Liver (tissue), 9 donors: ENCODE data around the gene ODF2. TPM values are rescaled to one million over a fixed set of nuclear protein-coding genes. Genes with fewer than 3 reads are reported as not detected.
A peak's percentile ranks its signal among the peaks of the same experiment; 100 is the strongest.

Experiments
- DNase-seq: peaks from one replicate; pipeline ENCODE4 v3.0.0-alpha.2; 2017; ENCODE audit warnings: low spot score
- H3K27ac ChIP-seq, 2 donors: one replicate each; pipeline ENCODE4 v1.7.0; 2013; ENCODE audit warnings: inconsistent platforms in 2 of 2, low read length in 2 of 2, control low read depth in 1 of 2, low read depth in 1 of 2, mild to moderate bottlenecking in 1 of 2
- H3K27me3 ChIP-seq, 4 donors: one replicate each; pipeline versions ENCODE4 v1.6.1 to v1.7.0; 2013; ENCODE audit warnings: low read length in 3 of 4, inconsistent platforms in 1 of 4, mild to moderate bottlenecking in 1 of 4, moderate library complexity in 1 of 4; ENCODE audit not compliant: control insufficient read depth in 4 of 4, insufficient read depth in 4 of 4
- H3K36me3 ChIP-seq, 4 donors: one replicate each; pipeline versions ENCODE4 v1.6.1 to v1.7.0; 2013; ENCODE audit warnings: low read length in 3 of 4, mild to moderate bottlenecking in 3 of 4, low read depth in 1 of 4, moderate library complexity in 1 of 4; ENCODE audit not compliant: control insufficient read depth in 4 of 4, insufficient read depth in 3 of 4
- H3K4me1 ChIP-seq, 4 donors: one replicate each; pipeline versions ENCODE4 v1.6.1 to v1.7.0; 2013; ENCODE audit warnings: low read length in 3 of 4, mild to moderate bottlenecking in 3 of 4, moderate library complexity in 1 of 4; ENCODE audit not compliant: control insufficient read depth in 4 of 4, insufficient read depth in 4 of 4
- H3K4me3 ChIP-seq, 3 donors: one replicate each; pipeline versions ENCODE4 v1.6.1 to v1.7.0; 2013; ENCODE audit warnings: low read length in 3 of 3, control low read depth in 1 of 3, low read depth in 1 of 3, mild to moderate bottlenecking in 1 of 3
- H3K9ac ChIP-seq, 2 donors: one replicate each; pipeline ENCODE4 v1.7.0; 2013; ENCODE audit warnings: low read length in 2 of 2, mild to moderate bottlenecking in 2 of 2, moderate library complexity in 2 of 2, control low read depth in 1 of 2, low read depth in 1 of 2
- H3K9me3 ChIP-seq, 4 donors: one replicate each; pipeline versions ENCODE4 v1.6.1 to v1.7.0; 2013; ENCODE audit warnings: low read length in 3 of 4; ENCODE audit not compliant: control insufficient read depth in 4 of 4
- EGR1 ChIP-seq, 2 donors: IDR thresholded peaks; 2 replicates each; pipeline ENCODE4 v1.6.1; 2016 to 2018; ENCODE audit warnings: antibody characterized with exemption in 2 of 2, low read depth in 2 of 2
- FOXA1 ChIP-seq: IDR thresholded peaks from 2 replicates; pipeline ENCODE4 v1.6.1; 2016; ENCODE audit warnings: antibody characterized with exemption
- FOXA2 ChIP-seq: IDR thresholded peaks from 2 replicates; pipeline ENCODE4 v1.6.1; 2016; ENCODE audit warnings: antibody characterized with exemption
- GABPA ChIP-seq, 2 donors: IDR thresholded peaks in 1 of 2; conservative IDR thresholded peaks in 1 of 2; 2 replicates each; pipeline ENCODE4 v1.6.1; 2016; ENCODE audit warnings: antibody characterized with exemption in 2 of 2, mild to moderate bottlenecking in 1 of 2, moderate library complexity in 1 of 2
- HNF4A ChIP-seq, 2 donors: conservative IDR thresholded peaks; 2 replicates each; pipeline ENCODE4 v1.6.1; 2016; ENCODE audit warnings: antibody characterized with exemption in 2 of 2, mild to moderate bottlenecking in 2 of 2
- HNF4G ChIP-seq: IDR thresholded peaks from 2 replicates; pipeline ENCODE4 v1.6.1; 2016; ENCODE audit warnings: antibody characterized with exemption
- JUND ChIP-seq, 2 donors: IDR thresholded peaks; 2 replicates each; pipeline ENCODE4 v1.6.1; 2016; ENCODE audit warnings: antibody characterized with exemption in 2 of 2
- NR2F2 ChIP-seq: IDR thresholded peaks from 2 replicates; pipeline ENCODE4 v1.6.1; 2016; ENCODE audit warnings: antibody characterized with exemption
- RAD21 ChIP-seq, 2 donors: IDR thresholded peaks; 2 replicates each; pipeline ENCODE4 v1.6.1; 2016; ENCODE audit warnings: antibody characterized with exemption in 2 of 2, mild to moderate bottlenecking in 2 of 2
- RXRA ChIP-seq, 2 donors: IDR thresholded peaks; 2 replicates each; pipeline ENCODE4 v1.6.1; 2017 to 2018; ENCODE audit warnings: antibody characterized with exemption in 2 of 2, mild to moderate bottlenecking in 1 of 2
- SP1 ChIP-seq: IDR thresholded peaks from 2 replicates; pipeline ENCODE4 v1.6.1; 2018; ENCODE audit warnings: antibody characterized with exemption, mild to moderate bottlenecking
- TAF1 ChIP-seq: conservative IDR thresholded peaks from 2 replicates; pipeline ENCODE4 v1.6.1; 2016; ENCODE audit warnings: antibody characterized with exemption, mild to moderate bottlenecking
- YY1 ChIP-seq: IDR thresholded peaks from 2 replicates; pipeline ENCODE4 v1.6.1; 2016; ENCODE audit warnings: antibody characterized with exemption, mild to moderate bottlenecking
- WGBS: extraction: QIAGEN DNeasy Blood & Tissue Kit; methylation state at CpG from one replicate; pipeline ENCODE4 v1.1.7; 2013; 5-methylcytosine and 5-hydroxymethylcytosine counted together
- polyA plus RNA-seq, 2 donors: library from polyadenylated mRNA; stranded (reverse) in 1 of 2; unstranded in 1 of 2; fragments of 200-250 nt in 1 of 2; fragments of >200 nt in 1 of 2; fragmentation: Nextera tagmentation in 1 of 2; extraction: Ambion mirVana in 1 of 2; gene quantifications; one replicate each; pipeline versions ENCODE4 v1.2.1 to v1.2.3, GENCODE V29; 2013 to 2015
- total RNA-seq, 2 donors: library from RNA; depleted of rRNA; stranded (reverse); fragments of >200 nt; gene quantifications; one replicate each; pipeline ENCODE4 v1.2.3, GENCODE V29; 2014
- TF ChIP-seq, protein P1 (sequence below): IDR thresholded peaks from 2 replicates; pipeline ENCODE4 v1.6.1; 2016; ENCODE audit warnings: antibody characterized with exemption, mild to moderate bottlenecking
- TF ChIP-seq, protein P2 (sequence below): IDR thresholded peaks from 2 replicates; pipeline ENCODE4 v1.6.1; 2016; ENCODE audit warnings: antibody characterized with exemption
- TF ChIP-seq, protein P3 (sequence below): fragments of 150-350 bp; IDR thresholded peaks from 2 replicates; pipeline ENCODE4 v1.5.1; 2017; ENCODE audit warnings: improper control_type of control experiment, low read depth, low read length; ENCODE audit not compliant: missing input control
- TF ChIP-seq, protein P4 (sequence below): IDR thresholded peaks from 2 replicates; pipeline ENCODE4 v1.6.1; 2016; ENCODE audit warnings: antibody characterized with exemption
- TF ChIP-seq, protein P5 (sequence below): IDR thresholded peaks from 2 replicates; pipeline ENCODE4 v1.6.1; 2016; ENCODE audit warnings: antibody characterized with exemption
- donor health status: healthy.
- donor health status: healthy.
- donor health status: healthy.
- donor health status: healthy.
- donor health status: healthy.

Gene ODF2
- total RNA-seq (10 to 100 TPM; 19.8 to 21.8 TPM), polyA plus RNA-seq (10 to 100 TPM in 1 of 2 donors, 1 to 10 TPM in 1; 5.7 to 13.6 TPM)

DNA sequence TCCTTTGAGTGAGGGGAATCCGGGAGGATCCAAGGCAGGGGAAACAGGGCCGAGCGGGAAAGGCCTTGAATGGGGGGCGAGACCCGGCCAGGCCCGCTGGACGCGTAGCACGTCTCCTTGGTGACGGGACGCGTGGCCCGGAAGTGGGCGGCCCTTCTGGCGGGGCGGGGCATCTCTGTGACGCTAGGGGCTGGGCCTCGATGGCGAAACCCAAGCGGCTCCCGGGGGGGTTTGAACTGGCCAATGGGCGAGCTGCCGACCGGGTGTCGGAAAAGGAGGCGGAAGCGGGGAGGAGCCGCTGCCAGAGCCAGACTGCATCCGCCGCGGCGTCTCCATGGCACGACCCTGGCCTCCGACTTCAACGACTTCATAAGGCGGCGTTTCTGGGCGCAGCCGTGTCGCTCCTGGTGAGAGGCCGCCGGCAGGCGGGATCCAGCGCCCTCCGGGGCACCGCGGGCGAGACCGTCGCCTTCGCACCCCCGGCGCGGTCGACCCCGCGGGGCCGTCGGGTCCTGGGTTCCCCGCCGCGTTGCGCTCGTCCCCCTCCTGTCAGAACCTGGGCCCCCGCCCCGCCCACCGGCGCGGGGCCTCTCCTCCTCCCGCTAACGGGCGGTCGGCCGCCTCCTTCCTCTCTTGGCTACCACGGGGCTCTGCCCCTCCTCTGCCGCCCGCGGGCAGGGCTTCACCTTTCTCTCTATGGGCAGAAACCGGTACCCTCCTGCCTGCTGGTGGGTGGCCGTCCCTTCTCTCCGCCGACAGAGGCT, at the start of gene ODF2:
ODF2 (plus strand) TSS at position 158 of the 764 bp plus-strand sequence; CDS start at position 244, 86 bp downstream.
- H3K27me3 ChIP-seq = no peaks in the 10 kb centered on the region
- peaks cover 0 to 16% (median 10%) of the 10 kb centered on the region in 4 donors for H3K36me3 ChIP-seq
- H3K9me3 ChIP-seq = no peaks in the 10 kb centered on the region
- H3K4me3 ChIP-seq = peak within 1 kb of the TSS; percentile 88
- TF ChIP-seq, protein P1, sequence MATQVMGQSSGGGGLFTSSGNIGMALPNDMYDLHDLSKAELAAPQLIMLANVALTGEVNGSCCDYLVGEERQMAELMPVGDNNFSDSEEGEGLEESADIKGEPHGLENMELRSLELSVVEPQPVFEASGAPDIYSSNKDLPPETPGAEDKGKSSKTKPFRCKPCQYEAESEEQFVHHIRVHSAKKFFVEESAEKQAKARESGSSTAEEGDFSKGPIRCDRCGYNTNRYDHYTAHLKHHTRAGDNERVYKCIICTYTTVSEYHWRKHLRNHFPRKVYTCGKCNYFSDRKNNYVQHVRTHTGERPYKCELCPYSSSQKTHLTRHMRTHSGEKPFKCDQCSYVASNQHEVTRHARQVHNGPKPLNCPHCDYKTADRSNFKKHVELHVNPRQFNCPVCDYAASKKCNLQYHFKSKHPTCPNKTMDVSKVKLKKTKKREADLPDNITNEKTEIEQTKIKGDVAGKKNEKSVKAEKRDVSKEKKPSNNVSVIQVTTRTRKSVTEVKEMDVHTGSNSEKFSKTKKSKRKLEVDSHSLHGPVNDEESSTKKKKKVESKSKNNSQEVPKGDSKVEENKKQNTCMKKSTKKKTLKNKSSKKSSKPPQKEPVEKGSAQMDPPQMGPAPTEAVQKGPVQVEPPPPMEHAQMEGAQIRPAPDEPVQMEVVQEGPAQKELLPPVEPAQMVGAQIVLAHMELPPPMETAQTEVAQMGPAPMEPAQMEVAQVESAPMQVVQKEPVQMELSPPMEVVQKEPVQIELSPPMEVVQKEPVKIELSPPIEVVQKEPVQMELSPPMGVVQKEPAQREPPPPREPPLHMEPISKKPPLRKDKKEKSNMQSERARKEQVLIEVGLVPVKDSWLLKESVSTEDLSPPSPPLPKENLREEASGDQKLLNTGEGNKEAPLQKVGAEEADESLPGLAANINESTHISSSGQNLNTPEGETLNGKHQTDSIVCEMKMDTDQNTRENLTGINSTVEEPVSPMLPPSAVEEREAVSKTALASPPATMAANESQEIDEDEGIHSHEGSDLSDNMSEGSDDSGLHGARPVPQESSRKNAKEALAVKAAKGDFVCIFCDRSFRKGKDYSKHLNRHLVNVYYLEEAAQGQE = no peak
- no peak for TF ChIP-seq FOXA1
- TF ChIP-seq HNF4A (conservative IDR thresholded peaks at IDR 0.05) = no peak
- TF ChIP-seq, protein P2, sequence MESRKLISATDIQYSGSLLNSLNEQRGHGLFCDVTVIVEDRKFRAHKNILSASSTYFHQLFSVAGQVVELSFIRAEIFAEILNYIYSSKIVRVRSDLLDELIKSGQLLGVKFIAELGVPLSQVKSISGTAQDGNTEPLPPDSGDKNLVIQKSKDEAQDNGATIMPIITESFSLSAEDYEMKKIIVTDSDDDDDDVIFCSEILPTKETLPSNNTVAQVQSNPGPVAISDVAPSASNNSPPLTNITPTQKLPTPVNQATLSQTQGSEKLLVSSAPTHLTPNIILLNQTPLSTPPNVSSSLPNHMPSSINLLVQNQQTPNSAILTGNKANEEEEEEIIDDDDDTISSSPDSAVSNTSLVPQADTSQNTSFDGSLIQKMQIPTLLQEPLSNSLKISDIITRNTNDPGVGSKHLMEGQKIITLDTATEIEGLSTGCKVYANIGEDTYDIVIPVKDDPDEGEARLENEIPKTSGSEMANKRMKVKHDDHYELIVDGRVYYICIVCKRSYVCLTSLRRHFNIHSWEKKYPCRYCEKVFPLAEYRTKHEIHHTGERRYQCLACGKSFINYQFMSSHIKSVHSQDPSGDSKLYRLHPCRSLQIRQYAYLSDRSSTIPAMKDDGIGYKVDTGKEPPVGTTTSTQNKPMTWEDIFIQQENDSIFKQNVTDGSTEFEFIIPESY = no peak
- TF ChIP-seq EGR1 (IDR thresholded peaks at IDR 0.05; ENCODE audit: low read depth in 2 of 2) = peak in 1 of 2 donors; percentile 45
- TF ChIP-seq, protein P3, sequence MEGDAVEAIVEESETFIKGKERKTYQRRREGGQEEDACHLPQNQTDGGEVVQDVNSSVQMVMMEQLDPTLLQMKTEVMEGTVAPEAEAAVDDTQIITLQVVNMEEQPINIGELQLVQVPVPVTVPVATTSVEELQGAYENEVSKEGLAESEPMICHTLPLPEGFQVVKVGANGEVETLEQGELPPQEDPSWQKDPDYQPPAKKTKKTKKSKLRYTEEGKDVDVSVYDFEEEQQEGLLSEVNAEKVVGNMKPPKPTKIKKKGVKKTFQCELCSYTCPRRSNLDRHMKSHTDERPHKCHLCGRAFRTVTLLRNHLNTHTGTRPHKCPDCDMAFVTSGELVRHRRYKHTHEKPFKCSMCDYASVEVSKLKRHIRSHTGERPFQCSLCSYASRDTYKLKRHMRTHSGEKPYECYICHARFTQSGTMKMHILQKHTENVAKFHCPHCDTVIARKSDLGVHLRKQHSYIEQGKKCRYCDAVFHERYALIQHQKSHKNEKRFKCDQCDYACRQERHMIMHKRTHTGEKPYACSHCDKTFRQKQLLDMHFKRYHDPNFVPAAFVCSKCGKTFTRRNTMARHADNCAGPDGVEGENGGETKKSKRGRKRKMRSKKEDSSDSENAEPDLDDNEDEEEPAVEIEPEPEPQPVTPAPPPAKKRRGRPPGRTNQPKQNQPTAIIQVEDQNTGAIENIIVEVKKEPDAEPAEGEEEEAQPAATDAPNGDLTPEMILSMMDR = no peak
- TF ChIP-seq JUND (IDR thresholded peaks at IDR 0.05) = no peak
- TF ChIP-seq GABPA (IDR thresholded peaks at IDR 0.05 in 1 of 2, conservative IDR thresholded peaks at IDR 0.05 in 1 of 2) = peak; percentile 41 to 86
- TF ChIP-seq YY1 = peak; percentile 46
- TF ChIP-seq RAD21 (IDR thresholded peaks at IDR 0.05) = no peak
- TF ChIP-seq, protein P4, sequence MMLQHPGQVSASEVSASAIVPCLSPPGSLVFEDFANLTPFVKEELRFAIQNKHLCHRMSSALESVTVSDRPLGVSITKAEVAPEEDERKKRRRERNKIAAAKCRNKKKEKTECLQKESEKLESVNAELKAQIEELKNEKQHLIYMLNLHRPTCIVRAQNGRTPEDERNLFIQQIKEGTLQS = no peak
- TF ChIP-seq, protein P5, sequence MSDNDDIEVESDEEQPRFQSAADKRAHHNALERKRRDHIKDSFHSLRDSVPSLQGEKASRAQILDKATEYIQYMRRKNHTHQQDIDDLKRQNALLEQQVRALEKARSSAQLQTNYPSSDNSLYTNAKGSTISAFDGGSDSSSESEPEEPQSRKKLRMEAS = no peak
- TF ChIP-seq NR2F2 = no peak
- TF ChIP-seq SP1 = peak; percentile 67
- no peak for TF ChIP-seq HNF4G
- no peak for TF ChIP-seq FOXA2
- no peak for TF ChIP-seq TAF1
- no peak for TF ChIP-seq RXRA (IDR thresholded peaks at IDR 0.05)
- H3K27ac ChIP-seq = peak within 1 kb of the TSS; percentile 67 to 75
- peaks cover 2 to 9% (median 6%) of the 10 kb centered on the region in 4 donors for H3K4me1 ChIP-seq
- peak; percentile 99 for DNase-seq
- WGBS = under 1% methylated on average over 82 of the region's 82 CpGs
- H3K9ac ChIP-seq = peak within 1 kb of the TSS; percentile 10 to 74
